GM19438 (cell line): Measurements from ENCODE around the gene INTS6L.
"Not testable (repeated sequence)": the region's sequence is repeated elsewhere in the genome, so short reads cannot be mapped to it uniquely, and the experiment has no call there.

Experiments
- ATAC-seq: cut with Tn5 transposase; IDR thresholded peaks from one replicate; pipeline ENCODE4 v1.9.1; 2021; ENCODE audit warnings: low read depth; ENCODE audit not compliant: unreplicated experiment

Gene INTS6L

DNA sequence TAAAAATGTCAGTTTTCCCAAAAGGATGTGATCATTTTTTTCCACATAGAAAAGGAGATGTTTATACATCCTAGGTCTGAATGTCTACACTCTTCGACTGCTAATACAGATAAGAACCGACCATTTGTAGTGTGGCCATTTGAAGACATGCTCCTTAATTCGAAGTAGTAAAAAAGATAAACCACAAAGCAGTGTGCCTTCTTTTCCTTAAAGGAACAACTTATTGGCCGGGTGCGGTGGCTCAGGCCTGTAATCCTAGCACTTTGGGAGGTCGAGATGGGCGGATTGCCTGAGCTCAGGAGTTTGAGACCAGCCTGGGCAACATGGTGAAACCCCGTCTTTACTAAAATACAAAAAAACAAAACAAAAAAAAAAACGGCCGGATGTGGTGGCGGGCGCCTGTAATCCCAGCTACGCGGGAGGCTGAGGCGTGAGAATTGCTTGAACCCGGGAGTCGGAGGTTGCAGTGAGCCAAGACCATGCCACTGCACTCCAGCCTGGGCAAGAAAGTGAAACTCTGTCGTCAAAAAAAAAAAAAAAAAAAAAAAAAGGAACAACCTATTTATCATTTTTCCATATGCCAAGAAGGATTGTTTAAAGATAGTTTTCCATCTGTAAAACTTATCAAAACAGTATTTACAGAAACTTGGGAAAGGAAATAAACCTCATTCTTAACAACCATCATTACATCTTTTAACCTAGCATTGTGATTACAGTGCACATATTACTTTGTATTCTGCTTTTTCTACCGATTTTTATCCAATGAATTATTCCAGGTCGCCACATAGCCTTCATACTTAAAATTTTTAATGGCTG, 2.6 kb downstream of the INTS6L start:
- ATAC-seq: no peak

DNA sequence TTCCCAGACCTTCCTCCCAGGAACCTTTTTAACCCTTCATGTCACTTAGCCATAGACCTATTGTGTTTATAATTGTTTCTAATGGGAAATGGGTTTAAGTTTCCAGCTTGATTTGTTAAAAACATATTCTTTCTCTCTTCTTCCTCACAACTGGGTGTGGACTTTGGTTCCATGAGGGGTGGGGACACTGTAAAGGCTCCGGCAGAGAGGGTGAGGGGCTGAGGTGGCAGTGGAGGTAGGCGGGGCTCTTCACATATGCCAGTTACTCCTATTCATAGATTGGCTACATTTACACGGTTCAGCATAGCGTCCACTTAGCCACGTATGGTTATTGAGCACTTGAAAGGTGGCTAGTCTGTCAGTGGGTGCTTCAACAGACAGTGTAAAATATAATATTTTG, 7.8 kb downstream of the INTS6L start:
- no peak for ATAC-seq

DNA sequence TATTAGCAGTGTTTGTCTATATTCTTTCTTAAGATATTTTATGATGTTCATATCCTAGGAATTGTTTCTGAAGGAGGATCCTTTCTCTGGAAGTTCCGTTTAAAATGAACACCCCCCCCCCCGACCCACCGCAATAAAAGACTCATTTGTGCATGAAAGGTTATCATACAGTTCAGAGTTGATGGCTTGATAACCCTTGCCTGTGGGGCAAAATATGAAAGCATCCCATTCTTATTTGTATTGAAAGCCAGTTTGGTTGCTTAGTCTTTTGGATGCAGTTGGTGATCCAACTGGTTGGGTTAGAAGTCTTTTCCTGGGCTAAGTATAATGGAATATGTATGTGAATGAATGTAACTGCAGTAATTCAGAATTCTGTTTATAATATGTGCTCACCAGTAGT, 8.3 kb downstream of the INTS6L start:
- ATAC-seq: no peak

DNA sequence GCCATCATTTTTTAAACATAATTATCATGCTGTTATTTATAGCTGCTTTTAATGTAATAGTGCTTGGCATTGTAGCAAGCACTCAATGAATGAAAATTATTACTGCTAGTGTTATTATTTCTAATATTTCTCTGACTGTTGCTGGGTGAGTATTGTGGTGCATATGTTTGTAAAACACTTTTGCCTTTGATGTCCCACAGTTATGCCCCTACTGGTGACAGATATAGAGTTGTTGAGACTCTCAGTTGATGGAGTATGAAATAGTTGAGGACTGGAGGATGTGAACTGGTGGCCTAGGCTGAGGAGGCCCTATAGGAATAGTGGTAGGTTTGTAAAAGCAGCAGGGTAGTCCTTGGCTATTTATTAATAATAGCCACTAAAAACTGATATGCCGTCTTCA, 9.6 kb downstream of the INTS6L start:
- no peak for ATAC-seq

DNA sequence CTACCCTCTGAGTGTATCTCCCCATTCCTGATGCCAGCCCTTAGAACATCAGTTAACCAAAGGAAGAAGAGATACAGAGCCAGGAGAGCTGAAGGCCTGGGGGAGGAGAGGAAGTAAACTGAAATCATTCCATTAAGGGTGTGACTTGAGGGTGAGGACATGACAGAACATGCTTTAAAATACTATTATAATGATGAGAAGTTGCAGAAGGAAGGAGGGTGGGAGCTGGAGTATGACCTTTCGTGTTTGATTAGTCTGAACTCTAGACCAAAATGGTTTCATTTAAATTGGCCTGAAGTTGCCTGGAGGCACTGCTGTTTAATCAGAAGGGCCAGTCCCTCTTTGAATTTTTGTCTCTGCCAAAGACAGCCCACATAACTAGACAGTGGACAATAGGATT, 11.4 kb downstream of the INTS6L start:
- ATAC-seq: no peak

DNA sequence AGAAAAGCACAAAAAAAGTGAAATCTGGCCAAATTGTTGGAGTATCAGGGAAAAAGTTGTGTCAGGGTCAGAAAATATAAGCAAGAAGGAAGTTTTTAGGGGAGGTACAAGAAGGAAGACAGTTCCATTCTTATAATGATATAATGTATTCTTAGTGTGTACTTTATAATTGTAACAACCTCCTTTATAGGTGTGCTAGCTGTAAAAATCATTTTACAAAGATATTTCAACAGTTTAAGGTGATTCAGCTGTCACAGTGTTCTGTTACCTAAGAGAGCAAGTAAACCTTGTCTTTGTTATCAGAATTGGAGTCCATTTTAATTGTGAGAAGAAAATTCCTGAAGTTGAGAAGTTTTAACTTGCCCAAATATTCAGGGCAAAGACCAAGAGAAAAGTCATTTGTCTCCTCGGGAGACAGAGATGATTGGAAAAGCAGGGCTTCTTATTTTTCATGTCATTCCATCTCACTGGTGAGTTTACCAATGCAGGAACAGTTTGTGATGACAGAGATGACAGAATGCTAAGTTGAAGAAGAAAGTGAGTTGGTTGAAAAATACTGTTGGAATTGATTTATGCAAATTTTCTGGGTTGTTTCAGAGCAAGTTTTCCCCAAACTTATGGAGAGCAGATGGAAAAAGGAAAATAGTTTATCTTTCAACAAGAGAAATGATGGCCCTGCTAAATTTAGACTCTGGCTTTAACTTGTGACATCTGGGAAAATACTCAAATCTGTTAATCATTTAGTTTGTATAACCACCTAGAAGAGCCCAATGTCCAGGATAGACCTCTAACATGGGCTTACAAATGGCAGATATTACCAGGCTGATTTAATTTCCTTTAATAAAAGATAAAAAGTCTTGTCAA, 14.8 kb downstream of the INTS6L start:
- ATAC-seq: no peak

DNA sequence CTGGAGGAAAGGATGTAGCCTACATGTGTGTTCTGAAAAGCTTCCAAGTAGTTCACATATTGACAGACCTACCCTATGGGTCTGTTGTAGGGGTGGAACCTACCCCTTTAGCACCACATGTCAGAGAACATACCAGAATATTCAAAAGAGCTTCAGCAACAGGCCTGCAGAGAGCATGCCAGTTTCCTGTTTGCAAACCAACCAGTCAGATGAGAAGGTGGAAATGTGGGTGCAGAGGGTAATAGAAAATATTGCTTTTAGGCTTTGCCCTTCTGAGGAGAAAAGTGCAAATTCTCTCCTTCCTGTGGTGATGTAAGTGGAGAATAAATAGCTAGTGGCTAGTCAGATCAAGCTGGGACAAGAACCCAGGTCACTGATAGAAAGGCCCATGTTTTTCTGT, 16.4 kb downstream of the INTS6L start:
- ATAC-seq: no peak

DNA sequence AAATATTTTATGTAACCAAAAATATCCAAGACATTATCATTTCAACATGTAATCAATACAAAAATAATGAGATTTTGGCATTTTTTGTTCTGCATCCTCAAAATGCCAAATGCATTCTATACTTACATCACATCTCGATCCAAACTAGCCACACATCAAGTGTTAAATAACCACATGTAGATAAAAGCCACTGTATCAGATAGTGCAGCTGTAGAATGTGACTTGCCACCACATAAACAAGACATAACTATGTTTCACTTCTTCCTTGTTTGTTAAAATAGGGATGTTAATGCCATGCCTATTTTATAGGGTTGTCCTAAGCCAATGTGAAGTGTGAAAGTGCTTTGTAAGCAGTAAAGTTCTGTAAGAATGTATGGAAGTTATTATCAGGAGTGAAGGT, 20.9 kb downstream of the INTS6L start:
- no peak for ATAC-seq

DNA sequence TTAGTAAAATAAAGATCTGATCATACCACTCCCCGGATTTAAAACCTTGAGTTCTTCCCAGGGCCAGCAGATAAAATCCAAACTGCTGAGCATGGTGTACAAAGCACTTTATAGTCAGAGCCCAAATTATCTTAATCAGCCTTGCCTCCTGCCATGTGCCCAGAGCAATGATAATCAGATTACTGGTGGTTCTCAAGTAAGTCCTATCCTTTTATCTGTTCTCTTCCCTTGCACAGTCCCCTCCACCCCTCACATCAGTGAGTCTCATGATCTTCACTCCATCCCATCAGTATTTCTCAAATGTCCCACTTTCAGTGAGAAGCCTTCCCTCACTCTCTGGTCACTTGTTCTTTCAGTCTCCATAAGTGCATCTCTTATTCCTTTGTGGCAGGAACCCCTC, 22.7 kb downstream of the INTS6L start:
- ATAC-seq: no peak

DNA sequence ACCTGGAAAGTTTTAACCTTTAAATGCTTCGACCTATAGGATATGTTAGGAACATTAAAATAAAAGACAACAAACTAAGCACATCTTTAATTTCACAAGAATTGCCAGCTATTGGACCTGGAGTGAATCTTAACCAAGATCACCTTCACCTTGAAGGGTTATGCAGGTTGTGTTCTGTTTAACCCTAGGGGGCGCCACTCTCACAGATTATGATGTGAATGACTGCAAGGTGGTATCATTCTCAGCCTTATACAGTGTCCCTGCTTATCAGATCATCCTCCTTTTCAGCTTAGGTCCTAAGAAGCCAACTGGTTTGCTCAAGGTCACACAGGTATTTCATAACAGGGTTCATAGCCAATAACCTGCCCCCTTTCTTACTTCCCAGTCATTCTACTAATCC, 23.5 kb downstream of the INTS6L start:
- peak; percentile 43 for ATAC-seq

DNA sequence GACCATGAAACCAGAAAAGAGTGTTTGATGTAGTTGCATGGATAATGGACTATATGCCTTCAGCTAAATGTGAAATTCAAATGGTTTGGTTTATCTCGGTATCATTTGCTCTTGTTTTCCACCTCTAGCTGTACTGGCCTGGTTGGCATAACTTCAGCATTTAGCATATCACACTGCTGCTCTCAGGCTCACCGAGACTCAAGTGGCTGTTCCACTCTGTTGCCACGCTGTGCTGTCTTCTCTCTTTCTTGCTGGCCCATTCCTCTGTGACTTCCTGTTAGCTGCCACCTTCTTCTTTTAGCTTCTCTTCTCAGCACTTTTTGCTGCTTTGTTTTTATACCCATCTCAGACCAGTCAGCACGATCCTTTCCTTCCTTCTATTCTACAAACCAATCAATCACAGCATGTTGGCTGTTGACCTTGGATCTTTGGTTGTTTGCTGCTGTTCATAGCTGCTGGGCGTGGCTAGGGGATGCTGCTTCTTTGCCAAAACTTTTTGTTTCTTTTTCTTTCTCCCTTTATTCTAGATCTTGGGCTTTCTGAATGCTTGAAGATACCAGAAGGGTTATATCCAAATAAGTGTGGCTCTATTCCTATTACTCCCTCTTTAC, 24.0 kb downstream of the INTS6L start:
- peak; percentile 67 for ATAC-seq

DNA sequence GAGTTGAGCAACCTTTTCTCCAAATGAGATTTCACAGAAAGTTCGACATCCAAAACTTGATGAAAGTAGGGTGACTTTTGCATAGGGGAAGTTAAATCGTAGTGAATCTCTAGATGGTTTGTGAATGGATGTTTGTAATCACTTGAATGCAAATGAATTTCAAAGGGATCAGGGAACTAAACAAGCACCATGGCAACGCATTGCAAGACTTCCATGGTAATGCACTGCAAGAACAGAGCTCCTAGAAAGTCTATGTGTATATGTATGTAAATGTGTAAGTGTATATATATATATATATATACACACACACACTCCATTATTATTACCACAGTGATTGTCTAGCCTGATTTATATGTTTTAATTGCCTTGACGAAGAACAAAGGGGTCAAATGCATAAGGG, 27.3 kb downstream of the INTS6L start:
- no peak for ATAC-seq

DNA sequence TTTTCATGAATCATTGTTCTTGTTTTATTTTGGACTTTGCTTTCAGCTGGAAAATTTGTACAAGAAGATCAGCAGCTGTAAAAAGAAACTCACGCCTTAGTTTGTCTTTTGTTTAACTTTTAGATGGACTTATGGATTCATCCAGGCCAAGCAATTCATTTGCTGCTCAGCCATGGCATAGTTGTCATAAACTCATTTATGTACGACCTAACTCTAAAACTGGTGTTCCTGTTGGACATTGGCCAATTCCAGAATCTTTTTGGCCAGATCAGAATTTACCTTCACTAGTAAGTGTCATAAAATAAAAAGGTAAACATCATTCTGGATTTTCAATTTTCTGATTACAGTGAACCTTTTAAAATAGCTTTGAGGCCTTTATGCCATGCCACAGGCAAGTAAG, 29.1 kb downstream of the INTS6L start:
- ATAC-seq: no peak

DNA sequence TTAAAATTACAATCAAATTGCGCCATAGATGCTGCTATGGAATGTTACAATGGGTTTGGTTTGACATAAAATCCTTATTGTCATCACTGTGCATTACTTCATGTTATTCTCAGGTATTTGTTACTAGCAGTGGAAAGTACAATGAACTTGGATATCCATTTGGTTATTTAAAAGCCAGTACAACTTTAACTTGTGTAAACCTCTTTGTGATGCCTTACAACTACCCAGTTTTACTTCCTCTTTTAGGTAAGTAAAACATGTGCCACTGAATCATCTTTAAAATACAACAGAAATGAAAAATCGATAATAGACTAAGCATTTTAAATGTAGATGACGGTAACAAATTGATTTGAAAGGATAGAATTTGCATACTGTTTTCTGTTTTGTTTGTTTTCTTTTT, 35.6 kb downstream of the INTS6L start:
- ATAC-seq: no peak

DNA sequence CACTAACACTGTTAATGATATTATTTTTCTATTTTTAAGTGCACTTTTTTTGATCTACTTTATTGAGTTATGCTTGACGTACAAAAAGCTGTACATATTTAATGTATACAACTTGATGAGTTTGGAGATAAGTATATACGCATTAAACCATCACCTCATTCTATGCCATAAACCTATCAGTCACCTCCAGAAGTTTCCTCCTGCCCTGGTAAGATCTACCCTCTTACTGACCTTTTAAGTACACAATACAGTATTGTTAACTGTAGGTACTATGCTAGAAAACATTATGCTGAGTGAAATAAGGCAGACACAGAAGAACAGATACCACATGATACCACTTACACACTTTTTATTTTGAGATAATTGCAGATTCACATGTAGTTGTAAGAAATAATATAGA, 36.9 kb downstream of the INTS6L start:
- no peak for ATAC-seq

DNA sequence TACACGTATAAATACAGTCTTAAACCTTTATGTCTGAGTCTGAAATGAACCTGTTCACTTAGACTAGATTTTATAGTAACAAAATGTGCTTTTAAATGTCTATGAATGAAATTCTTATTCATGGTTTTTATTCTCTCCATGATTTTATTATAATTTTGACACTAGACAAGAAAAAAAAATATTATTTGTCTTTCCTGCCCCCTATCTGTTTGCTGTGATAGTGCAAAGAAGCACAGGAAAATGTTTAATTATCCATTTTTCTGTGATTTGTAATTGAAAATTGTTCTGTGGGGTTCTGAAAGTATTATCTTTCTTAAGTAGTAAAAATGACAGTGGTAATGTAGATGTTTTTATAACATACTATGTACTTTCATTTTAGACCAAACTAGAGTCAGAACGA, 52.0 kb downstream of the INTS6L start:
- no peak for ATAC-seq

DNA sequence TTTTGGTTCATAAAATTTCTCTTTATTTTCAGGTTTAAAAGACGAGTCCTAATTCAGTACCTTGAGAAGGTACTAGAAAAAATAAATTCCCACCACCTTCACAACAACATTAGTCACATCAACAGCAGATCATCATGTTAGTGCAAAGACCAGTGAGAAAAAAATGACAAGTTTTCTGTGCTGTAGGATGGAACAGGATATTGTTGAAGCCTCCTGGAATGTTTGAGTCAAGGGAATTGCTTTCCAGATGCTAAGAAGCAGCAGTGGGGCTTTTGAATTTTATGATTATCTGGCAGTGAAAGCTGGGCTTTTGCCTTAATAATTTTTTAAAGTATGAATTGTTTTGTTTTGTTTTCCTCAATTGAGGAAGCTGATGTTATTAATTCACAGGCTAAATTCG, 61.0 kb downstream of the INTS6L start:
- ATAC-seq: no peak

DNA sequence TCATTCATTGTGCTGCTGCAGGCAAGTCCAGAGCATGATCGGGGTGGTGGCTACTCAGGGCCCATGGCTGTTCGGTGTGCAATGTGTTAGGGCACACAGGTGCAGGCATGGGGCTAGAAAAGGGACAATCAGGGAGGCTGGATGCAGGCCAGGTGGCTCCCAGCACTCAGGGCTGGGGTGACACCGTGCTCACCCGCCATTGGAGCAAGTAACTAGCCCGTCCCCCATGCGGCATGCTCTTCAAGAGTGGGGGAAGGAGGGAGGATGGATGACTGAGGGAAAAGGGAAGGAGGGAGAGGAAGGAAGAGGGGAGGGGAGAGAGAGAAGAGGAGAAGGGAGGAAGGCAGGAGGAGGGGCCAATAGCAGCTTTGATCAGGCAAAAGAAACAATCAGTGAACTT, 64.7 kb downstream of the INTS6L start:
- no peak for ATAC-seq

DNA sequence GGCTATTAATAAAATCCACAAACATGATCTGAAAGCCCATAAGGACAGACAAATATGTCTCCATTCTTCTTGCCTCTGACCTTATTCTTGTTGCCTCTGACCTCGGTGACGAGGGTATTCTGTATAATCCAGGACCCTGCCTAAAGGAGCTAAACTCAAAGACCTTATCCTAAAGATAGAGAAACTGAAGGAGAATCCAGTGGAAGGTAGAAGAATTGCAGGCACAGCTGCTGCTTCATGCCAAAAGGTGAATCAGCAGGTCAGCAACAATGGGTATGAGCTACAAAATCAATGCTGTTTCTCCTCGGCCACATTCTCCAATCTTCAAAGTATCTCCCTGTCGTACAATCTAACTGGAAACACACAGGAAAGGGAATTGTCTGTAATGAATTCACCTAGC, 71.4 kb downstream of the INTS6L start:
- ATAC-seq: no peak

DNA sequence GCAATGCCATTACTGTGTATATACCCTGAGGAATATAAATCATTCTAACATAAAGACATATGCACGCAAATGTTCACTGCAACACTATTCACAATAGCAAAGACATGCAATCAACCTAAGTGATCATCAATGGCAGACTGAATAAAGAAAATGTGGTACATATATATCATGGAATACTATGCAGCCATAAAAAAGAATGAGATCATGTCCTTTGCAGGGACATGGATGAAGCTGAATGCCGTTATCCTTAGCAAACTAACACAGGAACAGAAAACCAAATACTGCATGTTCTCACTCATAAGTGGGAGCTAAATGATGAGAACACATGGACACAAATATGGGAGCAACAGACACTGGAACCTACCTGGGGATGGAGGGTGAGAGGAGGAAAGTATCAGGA, 73.6 kb downstream of the INTS6L start:
- ATAC-seq: not testable (repeated sequence)

DNA sequence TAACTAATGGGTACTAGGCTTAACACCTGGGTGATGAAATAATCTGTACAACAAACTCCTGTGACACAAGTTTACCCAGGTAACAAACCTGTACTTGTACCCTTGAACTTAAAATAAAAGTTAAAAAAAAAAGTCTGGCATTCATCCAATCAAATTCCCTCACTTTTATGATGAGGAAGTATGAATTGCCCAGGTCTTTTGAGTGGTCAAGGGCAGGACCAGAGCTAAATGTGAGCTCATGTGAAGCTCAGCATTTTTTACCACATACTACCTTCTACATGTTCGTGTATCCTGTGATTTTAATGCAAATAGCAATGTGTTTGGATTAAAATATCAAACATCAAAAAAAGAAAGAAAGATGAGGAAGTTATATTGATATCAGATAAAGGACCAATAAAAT, 74.0 kb downstream of the INTS6L start:
- ATAC-seq: not testable (repeated sequence)

DNA sequence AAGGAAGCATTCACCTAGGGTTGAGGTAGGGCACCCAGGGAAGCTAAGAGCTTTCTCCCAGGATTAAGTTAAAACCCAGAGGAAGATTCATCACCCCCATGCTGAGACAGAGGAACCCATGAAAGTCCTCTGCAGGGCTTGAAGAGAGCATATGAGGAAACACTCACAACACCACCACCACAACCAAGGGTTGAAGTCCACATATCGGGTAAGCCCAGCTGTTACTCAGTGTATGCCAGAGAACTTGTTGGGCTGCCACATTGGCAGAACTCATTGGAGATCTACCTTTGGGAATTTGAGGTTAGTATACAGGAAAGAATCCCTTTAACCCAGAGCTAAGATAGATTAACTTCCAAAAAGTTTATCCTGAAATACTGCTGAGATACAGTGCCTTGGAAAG, 75.1 kb downstream of the INTS6L start:
- ATAC-seq: no peak
